ENCODE measurements around the gene SLC46A2.

DNA sequence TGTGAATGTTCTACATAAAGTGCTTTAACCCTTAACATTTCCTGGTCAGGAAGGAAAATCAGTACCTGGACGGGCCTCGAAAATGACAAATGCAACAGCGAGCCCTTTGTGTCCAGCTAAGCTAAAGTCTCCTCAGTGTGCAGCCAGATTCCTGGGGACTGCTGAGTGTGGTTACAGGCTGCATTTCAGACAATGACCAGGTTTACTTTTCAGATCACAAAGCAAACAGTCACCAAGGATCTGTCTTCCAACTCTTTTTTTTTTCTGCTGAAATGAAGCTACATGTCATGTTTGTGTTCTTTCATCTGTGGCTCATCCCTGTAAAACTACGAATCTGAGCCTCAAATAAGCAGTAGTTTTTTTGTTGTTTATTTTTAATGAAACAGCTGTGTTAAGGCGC, 20.8 kb downstream of the SLC46A2 start:
- TF ChIP-seq CTCF (IDR thresholded peaks at IDR 0.05) (no peak), POLR2A (IDR thresholded peaks at IDR 0.05) (no peak)
